ENCODE results near the gene HP. TPM values are rescaled to one million over a fixed set of nuclear protein-coding genes. Genes with fewer than 3 reads are reported as not detected.

Gene HP
- total and polyA plus RNA-seq, 10 of the 15 experiments (the other 5 are each of a cell fraction or from before 2014, with no cell fraction given), result 10.8 TPM; not detected in 9

DNA sequence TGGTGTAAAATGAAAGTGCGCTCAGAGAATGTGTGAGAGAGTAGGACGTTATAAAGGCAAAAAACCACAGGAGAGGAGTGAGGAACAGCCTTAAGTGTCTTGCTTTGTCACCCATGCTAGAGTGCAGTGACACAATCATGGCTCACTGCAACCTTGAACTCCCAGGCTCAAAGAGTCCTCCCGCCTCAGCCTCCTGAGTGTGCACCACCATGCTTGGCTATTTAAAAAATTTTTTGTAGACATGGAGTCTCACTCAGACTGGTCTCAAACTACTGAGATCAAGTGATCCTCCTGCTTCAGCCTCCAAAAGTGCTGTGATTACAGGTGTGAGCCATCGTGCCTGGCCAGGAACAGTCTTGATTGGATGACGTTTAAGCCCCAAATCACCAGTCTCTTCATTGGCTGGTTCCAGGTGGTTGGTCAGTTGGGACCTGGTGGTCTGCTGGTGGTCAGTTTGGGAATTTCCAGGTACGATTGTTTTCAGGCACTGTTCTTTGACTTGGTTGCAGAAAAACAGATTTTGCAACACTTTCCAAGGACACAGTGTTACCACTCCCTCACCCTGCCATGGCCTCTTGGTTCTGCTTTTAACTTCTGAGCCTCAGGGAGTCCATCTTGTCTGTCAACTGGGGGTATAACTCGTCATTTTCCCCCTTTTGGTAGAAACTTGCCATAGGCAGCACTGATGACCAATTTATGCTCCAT lies 24.6 kb upstream of the HP start:
- Histone ChIP-seq H3K4me2 (ENCODE audit: control insufficient read depth, insufficient read depth) (no peak overlapping the region), H3K36me3 (ENCODE audit: control insufficient read depth in 2 of 2, insufficient read depth in 2 of 2, low read length in 1 of 2) (peaks cover 1 to 4% of the 10 kb centered on the region in 2 experiments; a peak in 3 of 4 replicates), H3K79me2 (ENCODE audit: control insufficient read depth, insufficient read depth, low read length) (no peaks in the 10 kb centered on the region), H2AFZ (ENCODE audit: control insufficient read depth, low read depth, low read length) (no peak overlapping the region), H3K27ac (ENCODE audit: control insufficient read depth, insufficient read depth) (no peak overlapping the region), H3K4me3 (no peak overlapping the region), H3K9me3 (replicated peaks; ENCODE audit: control insufficient read depth, insufficient read depth, low read length) (no peaks in the 10 kb centered on the region), H3K9ac (ENCODE audit: control insufficient read depth, insufficient read depth, low read length) (no peak overlapping the region), H4K20me1 (ENCODE audit: control insufficient read depth, insufficient read depth) (no peaks in the 10 kb centered on the region), H3K4me1 (ENCODE audit: control insufficient read depth, insufficient read depth, low read length) (no peaks in the 10 kb centered on the region), H3K27me3 (replicated peaks in 1 of 2; ENCODE audit: control insufficient read depth in 2 of 2, insufficient read depth in 2 of 2, low read length in 1 of 2) (no peaks in the 10 kb centered on the region)
- no peak for DNase-seq (ENCODE audit: low read depth, low spot score)
- no peak for FAIRE-seq
- BruUV-seq (replicated peaks), result no TSS peak
- 62% methylated on average over 7 of the region's 7 CpGs for WGBS (ENCODE audit: insufficient coverage, insufficient replicate concordance, low lambda C conversion rate, missing lambda C conversion rate)
- RAD21 ChIA-PET (ENCODE audit: unreplicated experiment), result no interaction called here
- CTCF ChIA-PET, result no interaction called here
- in situ Hi-C loops (cut with MboI) (no loop called here), intact Hi-C loops (cut with micrococcal nuclease; ENCODE audit: unreplicated experiment) (no loop called here)
- TF ChIP-seq CREM (IDR thresholded peaks at IDR 0.05; ENCODE audit: low read depth) (no peak), KDM1A (IDR thresholded peaks at IDR 0.05; ENCODE audit: borderline replicate concordance) (no peak), ZNF24 (IDR thresholded peaks at IDR 0.05) (no peak), ZNF384 (IDR thresholded peaks at IDR 0.05; ENCODE audit: borderline replicate concordance, low read depth, low read length) (no peak), YY1 (IDR thresholded peaks at IDR 0.05; ENCODE audit: low read depth, low read length) (no peak), NRF1 (conservative IDR thresholded peaks at IDR 0.05; ENCODE audit: low read depth, low read length) (no peak), SRF (IDR thresholded peaks at IDR 0.05; ENCODE audit: low read depth in 2 of 2, low read length in 2 of 2) (no peak), MTA2 (IDR thresholded peaks at IDR 0.05; ENCODE audit: low read depth) (no peak), CHD1 (IDR thresholded peaks at IDR 0.05; ENCODE audit: low read depth, low read length) (no peak), LARP7 (IDR thresholded peaks at IDR 0.05) (no peak)
- TF ChIP-seq, protein P1, sequence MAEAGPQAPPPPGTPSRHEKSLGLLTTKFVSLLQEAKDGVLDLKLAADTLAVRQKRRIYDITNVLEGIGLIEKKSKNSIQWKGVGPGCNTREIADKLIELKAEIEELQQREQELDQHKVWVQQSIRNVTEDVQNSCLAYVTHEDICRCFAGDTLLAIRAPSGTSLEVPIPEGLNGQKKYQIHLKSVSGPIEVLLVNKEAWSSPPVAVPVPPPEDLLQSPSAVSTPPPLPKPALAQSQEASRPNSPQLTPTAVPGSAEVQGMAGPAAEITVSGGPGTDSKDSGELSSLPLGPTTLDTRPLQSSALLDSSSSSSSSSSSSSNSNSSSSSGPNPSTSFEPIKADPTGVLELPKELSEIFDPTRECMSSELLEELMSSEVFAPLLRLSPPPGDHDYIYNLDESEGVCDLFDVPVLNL (IDR thresholded peaks at IDR 0.05; ENCODE audit: low read depth, low read length), result no peak
- TF ChIP-seq, protein P2, sequence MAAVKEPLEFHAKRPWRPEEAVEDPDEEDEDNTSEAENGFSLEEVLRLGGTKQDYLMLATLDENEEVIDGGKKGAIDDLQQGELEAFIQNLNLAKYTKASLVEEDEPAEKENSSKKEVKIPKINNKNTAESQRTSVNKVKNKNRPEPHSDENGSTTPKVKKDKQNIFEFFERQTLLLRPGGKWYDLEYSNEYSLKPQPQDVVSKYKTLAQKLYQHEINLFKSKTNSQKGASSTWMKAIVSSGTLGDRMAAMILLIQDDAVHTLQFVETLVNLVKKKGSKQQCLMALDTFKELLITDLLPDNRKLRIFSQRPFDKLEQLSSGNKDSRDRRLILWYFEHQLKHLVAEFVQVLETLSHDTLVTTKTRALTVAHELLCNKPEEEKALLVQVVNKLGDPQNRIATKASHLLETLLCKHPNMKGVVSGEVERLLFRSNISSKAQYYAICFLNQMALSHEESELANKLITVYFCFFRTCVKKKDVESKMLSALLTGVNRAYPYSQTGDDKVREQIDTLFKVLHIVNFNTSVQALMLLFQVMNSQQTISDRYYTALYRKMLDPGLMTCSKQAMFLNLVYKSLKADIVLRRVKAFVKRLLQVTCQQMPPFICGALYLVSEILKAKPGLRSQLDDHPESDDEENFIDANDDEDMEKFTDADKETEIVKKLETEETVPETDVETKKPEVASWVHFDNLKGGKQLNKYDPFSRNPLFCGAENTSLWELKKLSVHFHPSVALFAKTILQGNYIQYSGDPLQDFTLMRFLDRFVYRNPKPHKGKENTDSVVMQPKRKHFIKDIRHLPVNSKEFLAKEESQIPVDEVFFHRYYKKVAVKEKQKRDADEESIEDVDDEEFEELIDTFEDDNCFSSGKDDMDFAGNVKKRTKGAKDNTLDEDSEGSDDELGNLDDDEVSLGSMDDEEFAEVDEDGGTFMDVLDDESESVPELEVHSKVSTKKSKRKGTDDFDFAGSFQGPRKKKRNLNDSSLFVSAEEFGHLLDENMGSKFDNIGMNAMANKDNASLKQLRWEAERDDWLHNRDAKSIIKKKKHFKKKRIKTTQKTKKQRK (IDR thresholded peaks at IDR 0.05; ENCODE audit: low read depth, low read length), result no peak
- TF ChIP-seq, protein P3, sequence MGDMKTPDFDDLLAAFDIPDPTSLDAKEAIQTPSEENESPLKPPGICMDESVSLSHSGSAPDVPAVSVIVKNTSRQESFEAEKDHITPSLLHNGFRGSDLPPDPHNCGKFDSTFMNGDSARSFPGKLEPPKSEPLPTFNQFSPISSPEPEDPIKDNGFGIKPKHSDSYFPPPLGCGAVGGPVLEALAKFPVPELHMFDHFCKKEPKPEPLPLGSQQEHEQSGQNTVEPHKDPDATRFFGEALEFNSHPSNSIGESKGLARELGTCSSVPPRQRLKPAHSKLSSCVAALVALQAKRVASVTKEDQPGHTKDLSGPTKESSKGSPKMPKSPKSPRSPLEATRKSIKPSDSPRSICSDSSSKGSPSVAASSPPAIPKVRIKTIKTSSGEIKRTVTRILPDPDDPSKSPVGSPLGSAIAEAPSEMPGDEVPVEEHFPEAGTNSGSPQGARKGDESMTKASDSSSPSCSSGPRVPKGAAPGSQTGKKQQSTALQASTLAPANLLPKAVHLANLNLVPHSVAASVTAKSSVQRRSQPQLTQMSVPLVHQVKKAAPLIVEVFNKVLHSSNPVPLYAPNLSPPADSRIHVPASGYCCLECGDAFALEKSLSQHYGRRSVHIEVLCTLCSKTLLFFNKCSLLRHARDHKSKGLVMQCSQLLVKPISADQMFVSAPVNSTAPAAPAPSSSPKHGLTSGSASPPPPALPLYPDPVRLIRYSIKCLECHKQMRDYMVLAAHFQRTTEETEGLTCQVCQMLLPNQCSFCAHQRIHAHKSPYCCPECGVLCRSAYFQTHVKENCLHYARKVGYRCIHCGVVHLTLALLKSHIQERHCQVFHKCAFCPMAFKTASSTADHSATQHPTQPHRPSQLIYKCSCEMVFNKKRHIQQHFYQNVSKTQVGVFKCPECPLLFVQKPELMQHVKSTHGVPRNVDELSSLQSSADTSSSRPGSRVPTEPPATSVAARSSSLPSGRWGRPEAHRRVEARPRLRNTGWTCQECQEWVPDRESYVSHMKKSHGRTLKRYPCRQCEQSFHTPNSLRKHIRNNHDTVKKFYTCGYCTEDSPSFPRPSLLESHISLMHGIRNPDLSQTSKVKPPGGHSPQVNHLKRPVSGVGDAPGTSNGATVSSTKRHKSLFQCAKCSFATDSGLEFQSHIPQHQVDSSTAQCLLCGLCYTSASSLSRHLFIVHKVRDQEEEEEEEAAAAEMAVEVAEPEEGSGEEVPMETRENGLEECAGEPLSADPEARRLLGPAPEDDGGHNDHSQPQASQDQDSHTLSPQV (IDR thresholded peaks at IDR 0.05), result no peak
- SMC1A ChIA-PET (ENCODE audit: uncharacterized antibody, unreplicated experiment), result no interaction called here
- no peak for ATAC-seq
- POLR2A ChIA-PET, result no interaction called here

All from GM12878 (cell line).